Hepatocyte (in vitro differentiated cells): ENCODE results near the gene TRAPPC2. TPM values are rescaled to one million over a fixed set of nuclear protein-coding genes. Genes with fewer than 3 reads are reported as not detected.
"Not testable (repeated sequence)": the region's sequence is repeated elsewhere in the genome, so short reads cannot be mapped to it uniquely, and the experiment has no call there.

ENCODE experiments used
- DNase-seq: peaks from one replicate; pipeline ENCODE4 v3.0.0-alpha.2; 2016; ENCODE audit warnings: low spot score
- H2AFZ ChIP-seq: fragments of 200-600 bp; sonication (generic); 2 replicates; pipeline ENCODE4 v1.6.0; 2016; ENCODE audit warnings: antibody characterized with exemption, mild to moderate bottlenecking
- H3K27ac ChIP-seq: fragments of 200-600 bp; sonication (generic); 2 replicates; pipeline ENCODE4 v1.5.1; 2016; ENCODE audit warnings: mild to moderate bottlenecking
- H3K27me3 ChIP-seq: fragments of 200-600 bp; sonication (generic); 2 replicates; pipeline ENCODE4 v1.6.1; 2016
- H3K36me3 ChIP-seq: fragments of 200-600 bp; sonication (generic); replicated peaks from 2 replicates; pipeline ENCODE4 v1.5.1; 2016; ENCODE audit warnings: low read depth; ENCODE audit not compliant: insufficient read depth
- H3K4me1 ChIP-seq: fragments of 200-600 bp; sonication (generic); 2 replicates; pipeline ENCODE4 v1.5.1; 2016; ENCODE audit warnings: mild to moderate bottlenecking, moderate library complexity; ENCODE audit not compliant: insufficient read depth
- H3K4me2 ChIP-seq: fragments of 200-600 bp; sonication (generic); 2 replicates; pipeline ENCODE4 v1.6.0; 2016
- H3K4me3 ChIP-seq: fragments of 200-600 bp; sonication (generic); 2 replicates; pipeline ENCODE4 v1.5.1; 2016; ENCODE audit warnings: mild to moderate bottlenecking
- H3K79me2 ChIP-seq: fragments of 200-600 bp; sonication (generic); 2 replicates; pipeline ENCODE4 v1.6.0; 2017; ENCODE audit warnings: mild to moderate bottlenecking
- H3K9me2 ChIP-seq: fragments of 200-600 bp; sonication (generic); replicated peaks from 2 replicates; pipeline ENCODE4 v1.6.0; 2017; ENCODE audit warnings: mild to moderate bottlenecking; ENCODE audit not compliant: insufficient read depth
- H3K9me3 ChIP-seq: fragments of 200-600 bp; sonication (generic); 2 replicates; pipeline ENCODE4 v1.5.1; 2016; ENCODE audit warnings: low read depth, mild to moderate bottlenecking
- H4K20me1 ChIP-seq: fragments of 200-600 bp; sonication (generic); 2 replicates; pipeline ENCODE4 v1.6.0; 2016; ENCODE audit warnings: mild to moderate bottlenecking; ENCODE audit not compliant: insufficient read depth, poor library complexity, severe bottlenecking
- EZH2 ChIP-seq: fragments of 200-600 bp; sonication (generic); IDR thresholded peaks from 2 replicates; pipeline ENCODE4 v1.6.1; 2016; ENCODE audit warnings: antibody characterized with exemption, mild to moderate bottlenecking, borderline replicate concordance
- EZH2phosphoT487 ChIP-seq: fragments of 200-600 bp; sonication (generic); IDR thresholded peaks from one replicate; pipeline ENCODE4 v1.6.1; 2018; ENCODE audit warnings: antibody characterized with exemption, mild to moderate bottlenecking, low read depth, moderate library complexity; ENCODE audit not compliant: unreplicated experiment, severe bottlenecking
- WGBS: methylation state at CpG from one replicate; pipeline ENCODE4 v1.1.6; 2016; ENCODE audit warnings: low lambda C conversion rate; ENCODE audit errors: missing lambda C conversion rate; 5-methylcytosine and 5-hydroxymethylcytosine counted together
- polyA plus RNA-seq: library from polyadenylated mRNA; unstranded; fragments of >200 nt; fragmentation: Nextera tagmentation; extraction: Ambion mirVana; gene quantifications from 2 replicates; pipeline ENCODE4 v1.2.1, GENCODE V29; 2016
- total RNA-seq: library from RNA; depleted of rRNA; stranded (reverse); fragments of >200 nt; gene quantifications from 2 replicates; pipeline ENCODE4 v1.2.3, GENCODE V29; 2014
- TF ChIP-seq, protein P1 (sequence below): fragments of 200-600 bp; sonication (generic); IDR thresholded peaks from 2 replicates; pipeline ENCODE4 v1.5.1; 2016; ENCODE audit warnings: antibody characterized with exemption, mild to moderate bottlenecking; ENCODE audit not compliant: poor library complexity

TRAPPC2 gene
- total and polyA plus RNA-seq, 2 experiments from 2014 or later: 15.8 to 24.8 TPM

DNA sequence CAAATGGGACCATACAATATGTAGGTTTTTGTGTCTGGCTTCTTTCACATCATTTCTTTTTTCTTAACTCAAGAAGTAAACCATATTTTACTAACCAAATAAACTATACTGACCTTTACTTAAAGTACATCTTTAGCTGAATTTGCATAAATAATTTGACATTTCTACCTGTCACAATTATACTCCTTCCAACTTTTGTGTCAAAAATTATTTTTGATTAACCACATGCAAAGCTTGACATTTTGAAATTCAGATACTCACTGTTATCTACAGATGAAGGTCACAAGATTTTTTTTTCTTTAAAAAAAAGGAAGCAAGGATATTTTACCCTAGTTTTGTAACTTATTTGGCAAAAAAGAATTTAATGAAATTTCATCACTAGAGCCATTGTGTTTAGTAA, 57.5 kb downstream of the TRAPPC2 start:
- H2AFZ ChIP-seq: no peak overlapping the region
- H3K9me3 ChIP-seq: no peaks in the 10 kb centered on the region
- H3K4me3 ChIP-seq: no peak overlapping the region
- no peaks in the 10 kb centered on the region for H3K9me2 ChIP-seq
- H3K27me3 ChIP-seq: no peaks in the 10 kb centered on the region
- TF ChIP-seq EZH2phosphoT487 (no peak), EZH2 (no peak)
- TF ChIP-seq, protein P1, sequence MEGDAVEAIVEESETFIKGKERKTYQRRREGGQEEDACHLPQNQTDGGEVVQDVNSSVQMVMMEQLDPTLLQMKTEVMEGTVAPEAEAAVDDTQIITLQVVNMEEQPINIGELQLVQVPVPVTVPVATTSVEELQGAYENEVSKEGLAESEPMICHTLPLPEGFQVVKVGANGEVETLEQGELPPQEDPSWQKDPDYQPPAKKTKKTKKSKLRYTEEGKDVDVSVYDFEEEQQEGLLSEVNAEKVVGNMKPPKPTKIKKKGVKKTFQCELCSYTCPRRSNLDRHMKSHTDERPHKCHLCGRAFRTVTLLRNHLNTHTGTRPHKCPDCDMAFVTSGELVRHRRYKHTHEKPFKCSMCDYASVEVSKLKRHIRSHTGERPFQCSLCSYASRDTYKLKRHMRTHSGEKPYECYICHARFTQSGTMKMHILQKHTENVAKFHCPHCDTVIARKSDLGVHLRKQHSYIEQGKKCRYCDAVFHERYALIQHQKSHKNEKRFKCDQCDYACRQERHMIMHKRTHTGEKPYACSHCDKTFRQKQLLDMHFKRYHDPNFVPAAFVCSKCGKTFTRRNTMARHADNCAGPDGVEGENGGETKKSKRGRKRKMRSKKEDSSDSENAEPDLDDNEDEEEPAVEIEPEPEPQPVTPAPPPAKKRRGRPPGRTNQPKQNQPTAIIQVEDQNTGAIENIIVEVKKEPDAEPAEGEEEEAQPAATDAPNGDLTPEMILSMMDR: no peak
- H3K4me1 ChIP-seq: no peaks in the 10 kb centered on the region
- H3K79me2 ChIP-seq: no peaks in the 10 kb centered on the region
- DNase-seq: no peak
- no peaks in the 10 kb centered on the region for H3K36me3 ChIP-seq
- H4K20me1 ChIP-seq: no peaks in the 10 kb centered on the region
- H3K27ac ChIP-seq: no peak overlapping the region
- no peak overlapping the region for H3K4me2 ChIP-seq

DNA sequence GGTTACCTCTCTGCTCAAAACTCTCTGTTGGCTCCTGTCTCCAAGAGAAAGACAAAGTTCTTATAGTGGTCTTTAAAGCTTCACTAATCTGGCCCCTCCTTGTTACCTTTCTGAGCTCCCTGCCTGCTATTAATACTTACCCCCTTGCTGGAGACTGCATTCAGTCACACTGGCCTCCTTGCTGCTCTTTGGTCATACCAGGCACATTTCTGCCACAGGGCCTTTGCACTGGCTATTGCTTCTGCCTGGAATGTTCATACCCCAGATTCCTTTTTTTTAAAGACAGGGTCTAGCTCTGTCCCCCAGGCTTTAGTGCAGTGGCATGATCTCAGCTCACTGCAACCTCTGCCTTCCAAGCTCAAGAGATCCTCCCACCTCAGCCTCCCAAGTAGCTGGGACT, 61.4 kb downstream of the TRAPPC2 start:
- Histone ChIP-seq H3K9me2 (no peaks in the 10 kb centered on the region), H3K36me3 (no peaks in the 10 kb centered on the region), H3K4me1 (peaks cover 6% of the 10 kb centered on the region), H3K9me3 (no peaks in the 10 kb centered on the region), H3K4me2 (no peak overlapping the region), H2AFZ (no peak overlapping the region), H3K27me3 (no peaks in the 10 kb centered on the region), H3K4me3 (no peak overlapping the region), H3K27ac (no peak overlapping the region), H3K79me2 (no peaks in the 10 kb centered on the region), H4K20me1 (no peaks in the 10 kb centered on the region)
- no peak for DNase-seq
- TF ChIP-seq EZH2 (no peak), EZH2phosphoT487 (no peak)
- TF ChIP-seq, protein P1: no peak

DNA sequence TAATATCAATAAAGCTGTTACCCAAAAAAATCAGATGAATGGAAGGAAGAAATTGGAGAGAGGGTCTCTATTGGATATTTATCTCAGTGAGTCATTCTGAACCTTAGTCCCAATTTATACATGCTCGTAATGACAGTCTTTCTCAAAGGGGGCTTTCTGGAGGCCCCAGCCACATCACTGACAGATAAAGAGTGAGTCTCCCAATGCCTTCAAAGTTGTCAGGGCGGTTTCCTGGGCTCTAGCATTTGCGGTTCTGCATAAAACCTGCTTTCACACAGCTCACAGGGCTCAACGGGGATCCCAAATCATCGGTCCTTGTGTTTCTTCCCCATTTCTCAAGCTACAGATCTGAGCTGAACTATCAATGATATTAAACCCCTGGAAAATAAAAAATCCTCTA, 64.2 kb downstream of the TRAPPC2 start:
- Histone ChIP-seq H3K27ac (peak overlapping the region; percentile 95), H3K4me3 (no peak overlapping the region), H3K9me2 (no peaks in the 10 kb centered on the region), H4K20me1 (no peaks in the 10 kb centered on the region), H3K79me2 (no peaks in the 10 kb centered on the region), H3K4me1 (peaks cover 6% of the 10 kb centered on the region), H3K36me3 (no peaks in the 10 kb centered on the region), H3K4me2 (peak overlapping the region; percentile 49), H3K9me3 (no peaks in the 10 kb centered on the region), H2AFZ (no peak overlapping the region), H3K27me3 (no peaks in the 10 kb centered on the region)
- DNase-seq: no peak
- TF ChIP-seq EZH2phosphoT487 (no peak), EZH2 (no peak)
- TF ChIP-seq, protein P1: no peak
- 73% methylated on average over 5 of the region's 5 CpGs for WGBS

DNA sequence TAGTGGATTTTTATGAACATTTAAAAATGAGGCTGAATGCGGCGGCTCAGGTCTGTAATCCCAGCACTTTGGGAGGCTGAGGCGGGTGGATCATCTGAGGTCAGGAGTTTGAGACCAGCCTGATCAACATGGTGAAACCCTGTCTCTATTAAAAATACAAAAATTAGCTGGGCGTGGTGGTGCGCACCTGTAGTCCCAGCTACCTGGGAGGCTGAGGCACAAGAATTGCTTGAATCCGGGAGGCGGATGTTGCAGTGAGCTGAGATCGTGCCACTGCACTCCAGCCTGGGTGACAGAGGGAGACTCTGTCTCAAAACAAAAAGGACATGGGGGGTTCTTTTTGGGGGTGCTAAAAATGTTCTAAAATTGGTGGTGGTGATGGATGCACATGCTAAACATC, 64.7 kb downstream of the TRAPPC2 start:
- Histone ChIP-seq H3K4me2 (peak overlapping the region; percentile 49), H3K27ac (peak overlapping the region; percentile 95)

More for the DNA sequence above, 64.7 kb downstream of the TRAPPC2 start:
- H2AFZ ChIP-seq, H3K9me2 ChIP-seq, H3K36me3 ChIP-seq, H4K20me1 ChIP-seq, DNase-seq, H3K4me3 ChIP-seq, H3K27me3 ChIP-seq, H3K4me1 ChIP-seq, H3K79me2 ChIP-seq, H3K9me3 ChIP-seq: not testable (repeated sequence)
- WGBS: 82% methylated on average over 8 of the region's 8 CpGs
